Parathyroid adenoma (tissue), 2 donors: ENCODE results near the gene B3GAT1.

Experiments
- H2AFZ ChIP-seq: fragments of 300-600 bp; sonication (generic); one replicate; pipeline ENCODE4 v1.7.0; 2017; ENCODE audit warnings: antibody characterized with exemption, mild to moderate bottlenecking
- H3K27ac ChIP-seq: fragments of 300-600 bp; sonication (generic); one replicate; pipeline ENCODE4 v1.7.0; 2017
- H3K27me3 ChIP-seq: fragments of 300-600 bp; sonication (generic); one replicate; pipeline ENCODE4 v1.7.0; 2017; ENCODE audit warnings: low read length; ENCODE audit not compliant: control insufficient read depth, insufficient read depth
- H3K36me3 ChIP-seq: fragments of 300-600 bp; sonication (generic); one replicate; pipeline ENCODE4 v1.7.0; 2017; ENCODE audit warnings: low read length; ENCODE audit not compliant: control insufficient read depth, insufficient read depth
- H3K4me1 ChIP-seq: fragments of 300-600 bp; sonication (generic); one replicate; pipeline ENCODE4 v1.7.0; 2017; ENCODE audit warnings: control low read depth
- H3K4me2 ChIP-seq: fragments of 300-600 bp; sonication (generic); one replicate; pipeline ENCODE4 v1.7.0; 2017; ENCODE audit warnings: low read length
- H3K4me3 ChIP-seq: fragments of 300-600 bp; sonication (generic); one replicate; pipeline ENCODE4 v1.7.0; 2017; ENCODE audit warnings: low read depth, low read length
- H3K79me2 ChIP-seq: fragments of 300-600 bp; sonication (generic); one replicate; pipeline ENCODE4 v1.7.0; 2017; ENCODE audit warnings: control low read depth
- H3K9ac ChIP-seq: fragments of 300-600 bp; sonication (generic); one replicate; pipeline ENCODE4 v1.7.0; 2017; ENCODE audit warnings: mild to moderate bottlenecking
- H3K9me3 ChIP-seq: fragments of 300-600 bp; sonication (generic); one replicate; pipeline ENCODE4 v1.7.0; 2017; ENCODE audit warnings: low read length; ENCODE audit not compliant: control insufficient read depth
- TF ChIP-seq, protein P1 (sequence below): fragments of 300-600 bp; sonication (generic); IDR thresholded peaks from one replicate; pipeline ENCODE4 v1.7.0; 2017; ENCODE audit warnings: antibody characterized with exemption, mild to moderate bottlenecking
- donor health status: primary hyperparathyroidism.

B3GAT1 gene

DNA sequence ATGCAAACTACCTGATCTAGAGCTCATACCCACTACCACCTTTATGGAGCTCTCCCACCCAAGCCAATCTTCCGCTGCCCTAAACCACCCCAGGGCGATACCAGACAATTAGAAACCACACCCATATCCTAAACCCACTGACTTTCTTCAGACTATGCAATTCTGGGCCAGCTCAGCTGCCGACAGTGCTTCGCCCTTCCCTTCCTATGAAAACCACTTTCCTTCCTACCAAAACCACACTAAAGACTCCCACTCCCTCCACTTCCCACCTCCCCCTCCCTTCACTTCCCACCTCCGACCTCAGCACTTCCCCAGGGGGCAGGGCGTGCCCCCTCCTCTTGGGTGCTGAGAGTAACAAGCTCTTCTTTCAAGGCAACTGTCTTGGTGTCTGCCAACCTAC, 25.1 kb downstream of the B3GAT1 start:
- TF ChIP-seq, protein P1, sequence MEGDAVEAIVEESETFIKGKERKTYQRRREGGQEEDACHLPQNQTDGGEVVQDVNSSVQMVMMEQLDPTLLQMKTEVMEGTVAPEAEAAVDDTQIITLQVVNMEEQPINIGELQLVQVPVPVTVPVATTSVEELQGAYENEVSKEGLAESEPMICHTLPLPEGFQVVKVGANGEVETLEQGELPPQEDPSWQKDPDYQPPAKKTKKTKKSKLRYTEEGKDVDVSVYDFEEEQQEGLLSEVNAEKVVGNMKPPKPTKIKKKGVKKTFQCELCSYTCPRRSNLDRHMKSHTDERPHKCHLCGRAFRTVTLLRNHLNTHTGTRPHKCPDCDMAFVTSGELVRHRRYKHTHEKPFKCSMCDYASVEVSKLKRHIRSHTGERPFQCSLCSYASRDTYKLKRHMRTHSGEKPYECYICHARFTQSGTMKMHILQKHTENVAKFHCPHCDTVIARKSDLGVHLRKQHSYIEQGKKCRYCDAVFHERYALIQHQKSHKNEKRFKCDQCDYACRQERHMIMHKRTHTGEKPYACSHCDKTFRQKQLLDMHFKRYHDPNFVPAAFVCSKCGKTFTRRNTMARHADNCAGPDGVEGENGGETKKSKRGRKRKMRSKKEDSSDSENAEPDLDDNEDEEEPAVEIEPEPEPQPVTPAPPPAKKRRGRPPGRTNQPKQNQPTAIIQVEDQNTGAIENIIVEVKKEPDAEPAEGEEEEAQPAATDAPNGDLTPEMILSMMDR = no peak
- no peak overlapping the region for H3K4me2 ChIP-seq
- H3K4me1 ChIP-seq = no peaks in the 10 kb centered on the region
- H3K9me3 ChIP-seq = no peaks in the 10 kb centered on the region
- no peaks in the 10 kb centered on the region for H3K36me3 ChIP-seq
- H3K79me2 ChIP-seq = no peaks in the 10 kb centered on the region
- H2AFZ ChIP-seq = no peak overlapping the region
- no peak overlapping the region for H3K9ac ChIP-seq
- no peak overlapping the region for H3K27ac ChIP-seq
- H3K27me3 ChIP-seq = no peaks in the 10 kb centered on the region
- no peak overlapping the region for H3K4me3 ChIP-seq

DNA sequence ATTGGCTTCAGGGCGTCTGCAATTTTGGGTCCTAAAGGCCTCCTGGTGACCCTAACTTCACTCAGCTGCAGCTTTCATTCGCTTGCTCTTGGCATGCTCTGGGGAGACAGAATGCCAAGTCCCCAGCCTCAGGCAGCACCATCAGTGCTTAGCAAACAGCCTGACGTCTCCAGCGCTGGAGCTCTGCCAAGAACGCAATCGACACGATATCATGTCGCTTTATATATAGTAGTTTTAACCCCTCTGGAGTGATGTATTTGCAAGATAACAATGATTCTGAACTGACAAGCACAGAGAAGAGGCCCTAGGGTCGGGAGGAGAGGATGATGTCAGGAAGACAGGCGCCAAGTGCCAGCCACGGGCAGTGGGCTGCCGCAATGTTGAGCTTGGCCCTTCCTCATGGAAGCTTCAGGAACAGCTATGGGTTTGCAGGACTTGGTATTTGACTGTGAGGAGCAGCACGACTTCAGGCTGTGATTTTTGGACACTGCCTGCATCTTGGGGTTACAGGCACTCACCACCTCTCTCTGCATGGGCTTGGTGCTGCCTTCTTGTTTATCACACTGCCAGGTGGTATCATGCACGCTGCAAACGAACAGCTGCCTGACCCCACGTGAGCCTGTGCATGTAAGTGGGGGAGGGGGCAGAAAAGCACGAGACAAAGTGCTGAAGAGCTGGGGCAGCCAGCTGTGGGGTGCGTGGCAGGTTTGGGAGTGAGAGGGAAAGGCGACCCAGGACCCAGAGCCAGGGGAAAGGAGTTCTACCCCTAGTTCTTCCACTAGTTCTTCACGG, 26.1 kb downstream of the B3GAT1 start:
- Histone ChIP-seq H3K4me3 (no peak overlapping the region), H3K79me2 (no peaks in the 10 kb centered on the region), H3K9me3 (no peaks in the 10 kb centered on the region), H3K27me3 (no peaks in the 10 kb centered on the region), H3K4me2 (no peak overlapping the region), H3K36me3 (no peaks in the 10 kb centered on the region), H3K4me1 (no peaks in the 10 kb centered on the region), H2AFZ (no peak overlapping the region), H3K27ac (no peak overlapping the region), H3K9ac (no peak overlapping the region)
- TF ChIP-seq, protein P1 = no peak

DNA sequence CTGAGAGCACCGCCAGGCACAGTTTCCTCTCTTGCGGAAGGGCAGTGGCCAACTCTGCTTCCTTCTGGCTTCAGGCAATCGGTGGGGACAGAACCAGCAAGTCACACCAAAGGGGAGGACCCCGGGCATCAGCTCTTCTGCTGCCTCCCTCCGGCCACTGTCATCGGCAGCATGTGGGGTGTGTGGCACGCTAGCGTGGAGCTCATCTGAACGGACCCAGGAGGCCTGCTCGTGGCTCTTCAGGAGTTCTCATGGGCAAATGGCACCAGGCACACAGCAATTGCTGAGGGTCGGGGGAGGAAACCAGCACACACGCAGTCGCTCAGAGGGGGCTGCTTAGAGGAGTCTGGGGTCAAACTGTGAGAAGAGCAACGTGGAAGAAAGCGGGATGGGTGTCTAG, 26.9 kb downstream of the B3GAT1 start:
- Histone ChIP-seq H3K9ac (no peak overlapping the region), H3K27ac (no peak overlapping the region), H3K79me2 (no peaks in the 10 kb centered on the region), H3K9me3 (no peaks in the 10 kb centered on the region), H3K27me3 (no peaks in the 10 kb centered on the region), H3K4me2 (no peak overlapping the region), H3K4me3 (no peak overlapping the region), H3K4me1 (no peaks in the 10 kb centered on the region), H2AFZ (no peak overlapping the region), H3K36me3 (no peaks in the 10 kb centered on the region)
- TF ChIP-seq, protein P1 = no peak

DNA sequence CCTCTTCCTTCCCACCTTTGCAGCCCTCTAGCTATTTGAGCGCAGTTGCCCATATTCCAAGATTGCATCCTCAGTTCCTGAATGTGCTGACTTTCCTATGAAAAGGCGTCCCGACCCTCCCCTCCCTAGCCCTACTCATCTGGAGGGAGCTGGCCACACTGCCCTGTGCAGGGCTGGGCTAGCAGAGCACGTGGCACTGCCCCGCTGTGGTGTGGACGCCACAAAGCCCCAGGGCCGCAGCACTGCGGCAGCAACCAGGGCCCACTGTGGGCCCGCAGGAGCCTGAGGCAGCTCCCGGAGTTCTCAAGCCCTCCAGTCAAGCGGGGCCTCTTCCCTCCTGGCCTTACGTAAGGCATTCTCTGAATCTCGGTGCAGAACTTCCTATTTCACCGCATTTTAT, 27.6 kb downstream of the B3GAT1 start:
- H3K27ac ChIP-seq = no peak overlapping the region
- no peaks in the 10 kb centered on the region for H3K4me1 ChIP-seq
- H3K9ac ChIP-seq = no peak overlapping the region
- H3K27me3 ChIP-seq = no peaks in the 10 kb centered on the region
- H3K36me3 ChIP-seq = no peaks in the 10 kb centered on the region
- H3K4me2 ChIP-seq = no peak overlapping the region
- H3K79me2 ChIP-seq = no peaks in the 10 kb centered on the region
- TF ChIP-seq, protein P1 = no peak
- H2AFZ ChIP-seq = no peak overlapping the region
- H3K4me3 ChIP-seq = no peak overlapping the region
- H3K9me3 ChIP-seq = no peaks in the 10 kb centered on the region
